Neutrophil (primary cell): ENCODE results near the gene IFITM10.

Source experiments
- H3K27ac ChIP-seq: fragments of 200-600 bp; sonication (generic); 2 replicates; pipeline ENCODE4 v1.5.1; 2016; ENCODE audit warnings: mild to moderate bottlenecking, moderate library complexity
- H3K27me3 ChIP-seq: fragments of 200-600 bp; sonication (generic); 2 replicates; pipeline ENCODE4 v1.6.0; 2016; ENCODE audit warnings: mild to moderate bottlenecking
- H3K36me3 ChIP-seq: fragments of 200-600 bp; sonication (generic); 2 replicates; pipeline ENCODE4 v1.5.1; 2017
- H3K4me1 ChIP-seq, 2 experiments: fragments of 200-600 bp in 1 of 2; sonication (generic) in 1 of 2; 1 replicate in 1 of 2; 2 replicates in 1 of 2; pipeline versions ENCODE4 v1.5.1 to v1.6.1; 2013 to 2016; ENCODE audit warnings: low read depth in 1 of 2, low read length in 1 of 2, mild to moderate bottlenecking in 1 of 2, moderate library complexity in 1 of 2; ENCODE audit not compliant: control insufficient read depth in 1 of 2, insufficient read depth in 1 of 2
- H3K4me3 ChIP-seq, 2 experiments: fragments of 200-600 bp in 1 of 2; sonication (generic) in 1 of 2; 1 replicate in 1 of 2; 2 replicates in 1 of 2; pipeline ENCODE4 v1.5.1; 2013 to 2016; ENCODE audit warnings: low read depth in 1 of 2, low read length in 1 of 2, mild to moderate bottlenecking in 1 of 2, moderate library complexity in 1 of 2
- H3K9me3 ChIP-seq: fragments of 200-600 bp; sonication (generic); 2 replicates; pipeline ENCODE4 v1.5.1; 2016
- TF ChIP-seq, protein P1 (sequence below): fragments of 200-600 bp; sonication (generic); IDR thresholded peaks from 2 replicates; pipeline ENCODE4 v1.5.1; 2016; ENCODE audit warnings: antibody characterized with exemption

The IFITM10 gene

GRCh38 chr11:1741741-1742140, 8.7 kb downstream of the IFITM10 start:
- Histone ChIP-seq H3K27me3 (peaks cover 51% of the 10 kb centered on the region), H3K9me3 (no peaks in the 10 kb centered on the region), H3K27ac (no peak overlapping the region), H3K36me3 (peaks cover 28% of the 10 kb centered on the region), H3K4me1 (peaks cover 9 to 13% of the 10 kb centered on the region in 2 experiments), H3K4me3 (no peak overlapping the region)
- TF ChIP-seq, protein P1, sequence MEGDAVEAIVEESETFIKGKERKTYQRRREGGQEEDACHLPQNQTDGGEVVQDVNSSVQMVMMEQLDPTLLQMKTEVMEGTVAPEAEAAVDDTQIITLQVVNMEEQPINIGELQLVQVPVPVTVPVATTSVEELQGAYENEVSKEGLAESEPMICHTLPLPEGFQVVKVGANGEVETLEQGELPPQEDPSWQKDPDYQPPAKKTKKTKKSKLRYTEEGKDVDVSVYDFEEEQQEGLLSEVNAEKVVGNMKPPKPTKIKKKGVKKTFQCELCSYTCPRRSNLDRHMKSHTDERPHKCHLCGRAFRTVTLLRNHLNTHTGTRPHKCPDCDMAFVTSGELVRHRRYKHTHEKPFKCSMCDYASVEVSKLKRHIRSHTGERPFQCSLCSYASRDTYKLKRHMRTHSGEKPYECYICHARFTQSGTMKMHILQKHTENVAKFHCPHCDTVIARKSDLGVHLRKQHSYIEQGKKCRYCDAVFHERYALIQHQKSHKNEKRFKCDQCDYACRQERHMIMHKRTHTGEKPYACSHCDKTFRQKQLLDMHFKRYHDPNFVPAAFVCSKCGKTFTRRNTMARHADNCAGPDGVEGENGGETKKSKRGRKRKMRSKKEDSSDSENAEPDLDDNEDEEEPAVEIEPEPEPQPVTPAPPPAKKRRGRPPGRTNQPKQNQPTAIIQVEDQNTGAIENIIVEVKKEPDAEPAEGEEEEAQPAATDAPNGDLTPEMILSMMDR, result no peak

GRCh38 chr11:1740786-1741530, 9.4 kb downstream of the IFITM10 start:
- Histone ChIP-seq H3K36me3 (peaks cover 20% of the 10 kb centered on the region), H3K4me1 (peaks cover 3 to 5% of the 10 kb centered on the region in 2 experiments), H3K4me3 (no peak overlapping the region), H3K27me3 (peaks cover 59% of the 10 kb centered on the region), H3K27ac (no peak overlapping the region), H3K9me3 (no peaks in the 10 kb centered on the region)
- TF ChIP-seq, protein P1, result no peak

GRCh38 chr11:1739576-1739975, 10.8 kb downstream of the IFITM10 start:
- Histone ChIP-seq H3K27ac (no peak overlapping the region), H3K36me3 (peaks cover 6% of the 10 kb centered on the region), H3K4me3 (no peak overlapping the region), H3K4me1 (no peaks in the 10 kb centered on the region), H3K27me3 (peaks cover 73% of the 10 kb centered on the region), H3K9me3 (no peaks in the 10 kb centered on the region)
- TF ChIP-seq, protein P1, result no peak

DNA sequence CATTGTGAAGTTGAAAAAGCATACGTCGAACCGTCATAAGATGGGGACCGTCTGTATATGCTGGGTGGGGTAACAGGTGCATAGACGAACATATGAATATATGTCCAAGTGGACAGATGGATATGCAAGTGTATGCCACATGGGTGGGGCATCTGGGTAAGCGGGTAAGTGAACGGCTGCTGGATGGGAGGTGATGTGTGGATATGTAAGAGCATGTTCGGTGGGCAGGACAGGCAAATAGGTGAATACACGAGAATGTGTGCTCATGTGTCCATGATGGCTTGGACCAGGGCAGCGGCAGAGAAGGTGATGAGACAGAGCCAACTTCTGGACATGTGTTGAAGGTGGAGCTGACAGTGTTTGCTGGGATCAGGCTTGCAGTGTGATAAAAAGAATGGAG, 12.0 kb downstream of the IFITM10 start:
- Histone ChIP-seq H3K27ac (no peak overlapping the region), H3K36me3 (no peaks in the 10 kb centered on the region), H3K27me3 (peaks cover 85% of the 10 kb centered on the region), H3K9me3 (no peaks in the 10 kb centered on the region), H3K4me1 (no peaks in the 10 kb centered on the region), H3K4me3 (no peak overlapping the region)
- TF ChIP-seq, protein P1, result no peak

GRCh38 chr11:1737080-1737757, 13.2 kb downstream of the IFITM10 start:
- Histone ChIP-seq H3K27ac (no peak overlapping the region), H3K36me3 (no peaks in the 10 kb centered on the region), H3K27me3 (peaks cover 91% of the 10 kb centered on the region), H3K4me3 (no peak overlapping the region), H3K9me3 (no peaks in the 10 kb centered on the region), H3K4me1 (no peaks in the 10 kb centered on the region)
- TF ChIP-seq, protein P1, result no peak
